NCI-H345 (cell line): ENCODE measurements around the gene NDUFAB1.
"Not testable (repeated sequence)": the region's sequence is repeated elsewhere in the genome, so short reads cannot be mapped to it uniquely, and the experiment has no call there.

Experiments used
- DNase-seq: peaks from one replicate; lab custom pipeline; 2025; lab: John Stamatoyannopoulos, UW

NDUFAB1 gene

DNA sequence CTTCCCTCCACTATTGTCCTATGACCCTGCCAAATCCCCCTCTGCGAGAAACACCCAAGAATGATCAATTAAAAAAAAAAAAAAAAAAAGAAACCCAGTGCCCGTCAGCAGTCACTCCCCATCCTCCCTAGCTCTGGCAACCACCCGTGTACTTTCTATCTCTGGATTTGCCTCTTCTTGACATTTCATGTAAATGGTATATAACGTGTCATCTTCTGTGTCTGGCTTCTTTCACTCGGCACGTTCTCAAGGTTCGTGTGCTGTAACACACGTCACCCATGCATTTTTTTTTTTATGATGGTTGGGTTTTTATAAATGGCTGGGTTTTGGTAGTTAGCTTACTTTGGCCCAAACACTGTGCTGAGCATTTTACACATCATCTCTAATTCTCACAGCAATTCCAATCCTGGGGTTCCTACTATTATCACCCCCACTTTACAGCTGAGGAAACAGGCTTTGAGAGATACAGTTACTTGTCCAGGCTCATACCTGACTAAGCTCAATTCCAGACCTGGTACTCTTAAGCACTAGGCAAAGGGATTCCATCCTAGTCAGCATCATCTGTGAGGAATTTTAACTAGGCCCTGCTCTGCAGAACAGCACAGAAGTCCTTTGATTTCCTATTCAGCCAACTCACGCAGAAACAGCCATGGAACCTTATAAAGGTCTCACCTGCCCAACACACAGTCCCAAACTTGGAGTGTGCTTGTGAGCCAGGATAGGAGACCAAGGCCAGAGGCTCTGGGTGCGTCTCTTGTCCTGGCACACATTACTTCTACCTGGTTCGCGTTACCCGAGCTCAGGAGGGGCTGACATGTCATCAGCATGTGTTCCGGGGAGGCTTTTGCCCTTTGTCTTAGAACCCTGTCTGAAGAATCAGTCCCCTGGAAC lies 11.7 kb downstream of the NDUFAB1 start:
- DNase-seq = no peak

DNA sequence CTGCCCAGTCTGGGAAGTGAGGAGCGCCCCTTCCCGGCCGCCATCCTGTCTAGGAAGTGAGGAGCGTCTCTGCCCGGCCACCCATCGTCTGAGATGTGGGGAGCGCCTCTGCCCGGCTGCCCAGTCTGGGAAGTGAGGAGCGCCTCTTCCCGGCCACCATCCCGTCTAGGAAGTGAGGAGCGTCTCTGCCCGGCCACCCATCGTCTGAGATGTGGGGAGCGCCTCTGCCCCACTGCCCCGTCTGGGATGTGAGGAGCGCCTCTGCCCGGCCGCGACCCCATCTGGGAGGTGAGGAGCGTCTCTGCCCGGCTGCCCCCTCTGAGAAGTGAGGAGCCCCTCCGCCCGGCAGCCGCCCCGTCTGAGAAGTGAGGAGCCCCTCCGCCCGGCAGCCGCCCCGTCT lies 12.8 kb downstream of the NDUFAB1 start:
- DNase-seq = not testable (repeated sequence)

DNA sequence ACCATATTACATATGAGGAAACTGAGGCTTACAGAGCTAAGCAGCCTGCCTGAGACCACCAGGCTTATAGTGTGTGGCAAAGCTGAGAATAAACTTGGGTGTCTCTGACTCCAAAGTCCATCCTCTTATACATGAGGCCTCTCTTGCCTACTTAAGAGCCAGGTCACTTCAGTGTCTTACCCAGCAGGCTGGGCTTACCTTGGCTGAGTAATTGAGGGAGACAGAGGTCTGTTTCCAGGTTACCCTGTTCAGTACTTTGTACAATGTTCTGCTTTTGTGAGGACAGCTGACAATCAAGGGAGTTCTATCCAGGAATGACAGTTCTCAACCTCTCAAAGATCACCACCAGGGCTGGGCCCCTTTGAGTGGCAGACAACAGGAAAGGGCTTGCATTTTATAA lies 14.4 kb downstream of the NDUFAB1 start:
- DNase-seq = no peak

DNA sequence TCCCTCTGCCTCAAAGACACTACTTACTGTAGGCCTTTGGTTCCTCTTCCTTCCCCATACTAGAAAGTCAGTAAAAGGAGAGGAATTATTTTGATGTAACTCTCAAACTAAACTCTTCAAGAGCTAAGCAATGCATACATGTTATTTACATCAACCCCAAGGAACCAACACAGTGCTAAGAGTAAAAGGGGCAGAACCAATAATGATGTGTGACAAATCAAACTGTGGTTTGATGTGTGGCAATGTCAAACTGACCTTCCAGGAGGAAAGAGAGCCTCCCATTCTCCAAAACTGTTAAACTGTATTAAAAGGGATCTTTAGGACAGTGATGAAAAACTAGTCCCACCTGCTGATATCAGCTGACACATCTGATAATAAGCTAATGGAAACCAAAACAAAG lies 15.7 kb downstream of the NDUFAB1 start:
- no peak for DNase-seq

DNA sequence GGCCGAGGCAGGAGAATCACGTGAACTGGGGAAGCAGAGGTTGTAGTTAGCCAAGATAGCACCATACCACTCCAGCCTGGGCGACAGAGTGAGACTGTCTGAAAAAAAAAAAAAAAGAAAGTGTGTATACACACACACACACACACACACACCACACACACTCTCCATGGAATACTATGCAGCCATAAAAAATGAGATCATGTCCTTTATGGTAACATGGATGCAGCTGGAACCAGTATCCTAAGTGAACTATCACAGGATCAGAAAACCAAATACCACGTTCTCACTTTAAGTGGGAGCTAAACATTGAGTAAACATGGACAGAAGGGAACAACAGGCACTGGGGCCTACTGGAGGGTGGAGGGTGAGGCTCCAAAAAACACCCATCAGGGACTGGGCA lies 16.7 kb downstream of the NDUFAB1 start:
- DNase-seq = no peak

DNA sequence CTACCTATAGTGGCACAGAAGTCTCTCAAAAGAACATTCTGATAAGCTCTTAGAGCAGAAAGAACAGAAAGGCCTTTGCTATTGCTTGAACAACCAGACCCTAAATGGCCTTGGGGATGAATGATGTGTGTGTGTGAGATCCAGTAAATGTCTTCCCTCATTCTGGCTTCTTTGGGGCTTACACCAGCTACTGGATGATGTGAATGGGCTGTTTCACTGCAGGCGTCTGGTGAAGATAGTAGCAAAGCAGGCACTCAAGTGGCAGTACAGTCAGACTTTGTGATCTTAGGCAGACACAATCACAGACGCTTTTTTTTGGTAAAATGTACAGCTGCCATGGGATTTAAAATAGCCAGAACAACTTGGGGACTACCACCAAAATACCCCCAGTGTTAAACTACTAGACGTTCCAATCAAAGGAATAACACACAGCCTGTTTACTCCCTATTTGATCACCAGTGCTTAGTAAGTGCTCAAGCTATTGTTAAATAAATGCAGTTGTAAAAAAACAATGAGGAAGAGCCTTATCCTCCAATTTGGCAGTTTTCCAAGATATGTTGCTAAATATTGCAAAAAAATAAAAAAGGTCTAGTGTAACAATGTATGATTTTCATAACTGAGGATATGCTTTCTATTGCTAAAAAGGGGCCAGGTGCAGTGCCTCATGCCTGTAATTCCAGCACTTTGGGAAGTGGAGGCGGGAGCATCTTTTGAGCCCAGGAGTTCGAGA lies 17.9 kb downstream of the NDUFAB1 start:
- no peak for DNase-seq

DNA sequence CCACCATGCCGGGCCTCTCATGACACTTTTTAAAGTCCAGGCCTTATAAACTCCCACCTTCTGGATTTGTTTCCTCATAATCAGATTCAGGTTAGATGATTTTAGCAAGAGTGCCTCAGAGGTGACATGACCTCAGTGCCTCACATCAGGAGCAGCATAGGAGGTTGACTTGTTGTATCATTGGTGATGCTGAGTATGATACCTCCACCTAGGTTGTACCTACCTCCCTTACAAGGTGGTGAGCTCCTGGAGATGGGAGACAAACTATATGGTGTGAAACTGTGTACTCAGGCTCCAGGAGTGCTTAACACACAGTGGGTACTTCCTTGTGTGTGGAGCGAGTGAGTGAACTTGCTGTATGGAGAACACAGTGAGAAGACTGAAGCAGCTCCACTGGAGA lies 18.6 kb downstream of the NDUFAB1 start:
- DNase-seq = no peak

DNA sequence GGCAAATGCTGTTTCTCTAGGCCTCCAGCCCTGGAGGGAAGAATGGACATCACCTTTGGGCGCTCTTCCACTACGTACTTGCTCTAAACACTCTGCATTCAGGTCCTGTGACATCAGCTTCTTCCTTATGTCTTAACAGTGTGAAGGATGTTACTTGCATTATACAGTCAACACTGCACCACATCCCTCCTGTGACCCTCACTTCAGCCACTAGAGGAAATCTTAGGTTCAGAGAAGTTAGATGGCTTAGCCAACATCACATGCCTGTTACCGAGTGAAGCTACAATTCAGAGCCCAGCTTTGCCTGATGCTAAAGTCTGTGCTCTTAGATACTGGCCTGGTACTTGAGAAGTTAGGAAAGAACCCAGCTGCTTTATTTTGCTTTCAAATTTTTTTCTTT lies 20.3 kb downstream of the NDUFAB1 start:
- no peak for DNase-seq

DNA sequence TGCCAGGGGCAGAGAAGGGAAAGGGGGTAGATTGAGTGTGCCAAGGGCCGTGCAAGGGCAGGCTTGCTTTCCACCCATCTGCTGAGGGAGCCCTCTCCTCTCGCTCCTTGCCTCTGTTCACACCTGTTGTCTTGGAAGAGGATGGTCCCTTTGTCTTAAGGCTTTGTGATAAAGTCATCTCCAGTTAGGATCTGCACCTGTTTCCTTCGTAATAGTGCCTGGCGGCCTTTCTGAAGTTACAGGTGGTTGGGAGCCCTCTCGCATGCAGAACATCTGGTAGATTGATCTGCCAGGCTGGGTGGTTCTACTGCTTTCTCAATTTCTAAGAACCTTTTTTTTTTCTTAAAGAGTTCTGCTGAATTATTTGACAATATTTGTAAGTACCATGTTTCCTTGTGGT lies 22.3 kb downstream of the NDUFAB1 start:
- no peak for DNase-seq

DNA sequence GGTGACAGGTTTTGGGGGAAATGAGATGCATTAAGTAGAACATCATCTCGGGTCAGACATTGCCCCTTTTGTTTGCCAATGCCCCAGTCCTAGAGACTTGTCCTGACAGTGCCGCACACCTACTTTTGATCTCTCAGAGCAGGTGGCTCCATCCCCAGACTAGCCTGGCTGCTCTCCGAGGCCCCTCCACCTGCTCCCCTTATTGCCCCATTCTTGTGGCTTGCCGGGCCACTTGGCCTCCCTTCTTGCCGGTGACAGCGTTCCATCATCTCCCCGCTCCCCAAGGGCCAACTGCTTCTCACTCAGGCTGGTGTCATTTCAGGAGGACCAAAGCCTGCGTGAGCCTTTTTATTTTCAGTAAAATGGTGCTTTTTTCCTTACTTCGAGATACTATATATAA lies 23.7 kb downstream of the NDUFAB1 start:
- DNase-seq = no peak

DNA sequence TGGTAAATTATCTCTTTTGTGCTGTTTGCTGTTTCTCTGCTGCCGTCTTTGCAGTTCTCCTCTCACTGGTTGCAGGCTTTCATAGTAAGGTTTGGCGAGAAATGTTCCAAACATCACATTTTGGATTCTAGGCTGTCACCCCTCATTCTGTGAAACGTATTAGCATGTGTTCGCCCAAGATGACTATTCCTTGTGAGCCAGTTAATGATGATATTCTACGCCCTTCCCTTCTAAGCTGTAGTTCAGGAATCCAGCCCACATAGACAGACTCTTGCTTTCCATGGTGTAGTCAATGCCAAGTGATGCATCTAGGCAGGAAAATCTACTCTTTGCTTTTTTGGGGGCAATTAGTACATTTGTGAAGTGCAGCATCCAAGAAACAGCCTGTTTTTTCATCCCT lies 24.2 kb downstream of the NDUFAB1 start:
- no peak for DNase-seq

DNA sequence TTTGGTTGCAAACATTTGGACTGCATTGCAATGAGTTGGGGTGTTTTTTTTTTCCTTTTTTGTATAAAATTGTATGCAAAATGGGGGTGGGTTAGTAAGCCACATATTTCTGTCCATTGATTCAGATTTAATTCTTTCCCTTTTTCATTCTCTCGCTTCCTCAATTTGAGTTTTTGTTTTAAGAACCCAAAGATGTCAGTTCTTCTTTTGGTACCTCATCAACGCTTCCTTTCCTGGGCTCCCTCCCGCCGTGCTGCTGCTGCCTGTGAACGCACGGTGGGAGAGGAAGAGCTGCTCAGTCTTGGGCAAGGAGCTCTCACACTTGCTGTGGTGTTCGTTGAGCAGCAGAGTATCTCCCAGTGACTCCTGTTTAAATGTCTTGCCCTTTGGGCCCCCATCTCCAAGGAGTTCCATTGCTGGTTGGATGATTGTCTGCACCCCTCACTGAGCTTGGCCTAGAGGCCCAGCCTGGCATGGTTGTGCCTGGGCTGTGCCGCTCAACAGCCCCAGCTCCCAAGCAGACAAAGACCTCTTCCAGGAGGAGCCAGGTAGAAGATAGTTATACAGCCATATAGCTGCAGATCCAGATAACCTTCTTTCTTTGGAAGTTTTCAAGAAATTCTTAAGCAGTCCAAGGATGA lies 25.0 kb downstream of the NDUFAB1 start:
- DNase-seq = no peak

DNA sequence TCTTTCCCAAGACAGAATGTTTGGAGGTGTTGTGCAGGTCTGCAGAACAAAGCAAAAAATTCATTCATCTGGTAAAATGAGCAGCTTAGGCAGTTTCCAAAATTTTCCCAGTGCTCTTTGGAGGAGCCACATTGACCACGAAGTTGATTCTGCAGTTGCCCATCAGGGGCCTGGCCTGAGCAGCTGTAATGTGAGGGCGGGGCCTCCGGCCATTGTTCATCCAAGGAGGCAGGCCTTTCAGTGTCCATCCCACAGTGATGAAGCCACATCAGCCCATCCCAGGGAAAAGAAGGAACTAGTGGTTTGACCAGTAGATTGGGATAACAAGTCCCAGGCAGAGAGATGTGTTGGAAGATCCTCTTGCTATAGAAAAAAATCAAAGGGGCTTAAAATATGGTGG lies 28.5 kb downstream of the NDUFAB1 start:
- DNase-seq = no peak

DNA sequence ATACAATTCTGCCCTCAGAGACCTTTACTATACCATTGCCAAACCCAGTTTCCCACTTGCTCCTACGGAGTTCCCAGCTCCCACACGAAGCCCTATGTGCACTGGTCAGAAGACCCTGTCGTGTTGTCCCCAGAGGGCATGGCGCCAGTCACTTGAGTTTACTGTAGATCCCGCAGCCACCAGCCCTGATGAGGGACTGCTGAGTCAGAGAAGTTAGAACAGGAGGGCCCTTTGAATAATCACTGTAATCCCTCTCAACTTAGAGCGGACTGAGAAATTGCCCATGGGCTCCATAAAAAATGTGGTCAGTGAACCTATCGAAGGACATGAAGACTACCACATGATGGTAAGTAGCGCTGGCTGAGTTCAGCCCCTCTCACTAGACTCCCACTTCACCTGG lies 29.4 kb downstream of the NDUFAB1 start:
- DNase-seq = no peak

DNA sequence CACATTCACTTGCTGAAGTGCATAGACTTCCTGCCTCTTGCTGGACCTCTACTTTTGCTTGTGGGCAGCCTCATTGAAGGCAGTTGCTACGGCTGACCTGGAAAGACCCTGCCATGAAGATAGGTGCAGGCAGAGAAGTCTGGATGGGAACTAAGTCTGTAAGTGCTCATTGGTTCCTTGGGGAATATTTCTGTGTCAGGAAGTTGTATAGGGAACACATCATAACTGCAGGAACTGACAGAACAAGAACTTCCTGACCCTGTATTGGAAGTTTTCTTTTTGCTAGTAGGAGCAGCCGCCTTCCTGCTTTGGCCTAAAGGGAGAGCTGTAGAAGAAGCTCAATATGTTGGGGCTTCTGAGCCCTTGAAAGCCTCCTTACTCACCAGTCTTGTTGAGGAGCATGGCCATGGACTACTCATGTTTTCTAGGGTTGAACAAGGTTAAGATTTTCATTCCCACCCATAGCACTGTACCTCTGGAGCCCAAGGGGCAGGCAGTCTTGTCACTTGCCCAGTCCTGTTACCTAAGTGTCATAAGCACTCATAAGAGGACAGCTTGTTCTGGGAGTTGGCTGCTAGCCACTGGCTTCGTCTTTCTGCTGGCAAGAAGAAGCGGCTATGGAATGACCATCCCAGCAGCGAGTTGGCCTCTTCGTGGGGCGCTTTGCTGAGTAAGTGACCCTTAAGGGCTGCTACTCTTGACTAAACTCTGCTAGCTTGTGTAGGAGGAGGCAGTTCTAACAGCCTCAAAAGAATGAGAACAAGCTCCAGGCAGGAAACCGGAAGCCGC lies 31.3 kb downstream of the NDUFAB1 start:
- no peak for DNase-seq

DNA sequence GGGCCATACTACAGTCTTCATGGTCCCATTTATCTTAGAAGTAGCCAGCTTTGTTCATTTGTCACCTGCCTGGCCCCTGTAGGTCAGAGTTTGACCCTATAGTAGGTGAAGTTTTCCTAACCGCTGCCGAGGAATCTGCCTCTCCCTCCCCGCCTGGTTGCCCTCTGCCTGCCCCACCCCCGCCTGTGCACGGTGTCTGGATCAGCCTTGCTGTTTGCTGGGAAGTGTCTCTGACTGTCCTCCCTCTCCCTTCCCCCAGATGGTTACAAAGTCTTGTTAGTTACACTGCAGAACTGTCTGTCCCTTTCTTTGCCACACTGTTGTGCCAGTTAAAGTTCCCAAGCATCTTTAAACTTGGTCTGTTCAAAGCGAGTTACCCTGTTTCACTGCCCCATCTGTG lies 32.9 kb downstream of the NDUFAB1 start:
- no peak for DNase-seq

DNA sequence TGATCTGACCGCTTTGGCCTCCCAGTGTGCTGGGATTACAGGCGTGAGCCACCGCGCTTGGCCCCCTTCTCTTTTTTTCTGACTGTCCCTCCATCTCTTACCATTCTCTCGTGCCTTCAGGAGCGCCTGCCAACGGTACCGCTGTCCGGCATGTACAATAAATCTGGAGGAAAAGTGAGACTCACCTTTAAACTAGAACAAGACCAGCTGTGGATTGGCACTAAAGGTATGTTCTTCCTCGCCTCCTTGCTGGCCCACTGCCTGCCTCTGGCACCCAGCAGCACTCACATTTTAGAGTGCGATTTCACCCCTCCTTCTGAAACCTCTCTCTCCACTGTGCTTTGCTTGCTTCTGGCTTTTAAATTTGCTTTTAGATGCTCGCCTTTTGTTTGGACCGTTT lies 33.6 kb downstream of the NDUFAB1 start:
- DNase-seq = no peak

DNA sequence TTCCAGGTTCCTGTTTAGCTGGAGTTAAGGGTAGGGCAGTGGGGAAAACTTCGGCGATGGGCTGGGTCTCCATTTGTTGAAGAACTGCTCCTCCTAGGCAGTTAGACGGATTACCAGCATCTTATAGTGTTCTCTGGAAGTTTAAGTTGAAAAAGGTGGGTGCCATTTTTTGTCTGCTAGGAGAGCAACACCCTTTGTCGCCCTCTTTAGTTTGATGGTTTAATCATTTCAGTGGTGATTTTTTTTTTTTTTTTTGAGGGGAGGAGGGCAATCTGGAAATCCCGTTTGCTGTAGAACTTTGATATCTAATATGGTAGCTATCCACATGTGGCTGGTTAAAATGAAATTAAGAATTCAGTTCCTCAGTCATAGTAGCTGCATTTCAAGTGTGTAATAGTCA lies 34.5 kb downstream of the NDUFAB1 start:
- DNase-seq = no peak

DNA sequence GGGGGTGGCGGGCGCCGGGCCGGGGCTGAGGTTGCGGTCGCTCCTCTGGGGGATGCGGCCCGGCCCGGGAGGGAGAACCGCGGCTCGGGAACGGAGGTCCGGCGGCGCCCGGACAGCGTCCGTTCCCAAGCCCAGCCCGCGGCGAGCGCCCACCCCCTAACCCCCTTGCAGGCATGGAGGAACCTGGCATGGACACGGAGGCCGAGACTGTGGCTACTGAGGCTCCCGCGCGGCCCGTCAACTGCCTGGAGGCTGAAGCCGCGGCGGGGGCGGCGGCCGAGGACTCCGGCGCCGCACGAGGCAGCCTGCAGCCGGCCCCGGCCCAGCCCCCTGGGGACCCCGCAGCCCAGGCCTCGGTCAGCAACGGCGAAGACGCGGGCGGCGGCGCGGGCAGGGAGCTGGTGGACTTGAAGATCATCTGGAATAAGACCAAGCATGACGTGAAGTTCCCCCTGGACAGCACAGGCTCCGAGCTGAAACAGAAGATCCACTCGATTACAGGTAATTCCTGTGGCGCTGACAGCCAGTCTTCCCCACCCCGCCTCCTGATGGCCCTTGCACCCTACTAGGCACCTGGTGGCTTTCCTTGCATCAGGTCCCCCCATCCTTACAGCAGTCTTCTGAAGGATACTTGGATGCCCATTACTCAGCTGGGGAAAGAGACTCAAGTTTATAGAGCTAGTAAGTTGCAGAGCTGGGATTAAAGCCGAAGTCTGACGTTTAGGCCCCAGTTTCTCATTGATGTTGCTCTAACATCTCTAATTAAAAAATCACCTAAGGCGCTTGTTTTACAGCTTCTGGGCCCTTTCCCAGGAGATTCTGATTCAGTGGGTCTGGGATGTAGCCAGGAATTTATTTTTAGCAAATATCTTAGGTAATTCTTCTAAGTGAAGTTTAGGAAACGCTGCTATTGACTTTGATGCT lies 38.1 kb downstream of the NDUFAB1 start:
- DNase-seq = no peak

DNA sequence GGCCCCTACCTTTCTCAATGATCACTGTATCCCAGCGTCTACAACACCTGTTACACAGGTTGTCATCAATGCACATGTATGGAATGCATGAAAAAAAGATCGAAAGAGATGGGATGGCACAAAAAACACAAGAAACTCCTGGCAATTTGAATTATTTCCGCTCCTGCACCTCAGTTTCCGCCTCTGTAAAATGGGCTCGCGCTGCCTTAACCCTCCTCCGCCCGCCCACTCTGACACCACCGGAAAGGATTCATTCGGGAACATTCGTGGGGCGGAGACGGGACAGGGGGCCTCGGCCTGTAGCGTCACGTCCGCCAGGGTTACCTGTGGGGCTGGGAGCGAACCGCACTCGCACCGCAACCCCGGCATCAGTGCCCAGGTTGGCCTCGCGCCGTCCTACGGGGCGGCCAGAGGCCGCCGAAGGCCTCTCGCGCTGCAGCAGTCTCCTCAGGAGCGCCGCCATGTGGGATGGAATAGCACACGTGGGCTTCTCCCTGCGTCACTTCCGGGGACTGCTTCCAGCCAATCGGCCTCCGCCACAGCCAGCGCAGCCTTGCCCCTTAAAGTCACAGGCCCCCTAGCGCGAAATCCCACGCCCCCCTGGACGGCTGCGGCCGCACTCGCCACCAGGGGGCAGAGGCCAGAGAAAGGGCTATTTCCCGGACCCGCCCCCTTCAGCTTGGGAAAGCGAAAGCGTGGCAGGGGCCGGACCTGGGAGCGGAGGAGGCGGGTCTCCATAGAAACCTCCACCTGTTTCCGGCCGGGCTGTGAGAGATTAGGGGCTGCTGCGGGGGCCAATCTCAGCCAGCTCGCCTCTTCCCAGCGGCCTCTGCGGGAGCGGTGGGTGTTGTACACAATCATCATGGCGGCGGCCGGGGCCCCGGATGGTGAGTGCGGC lies 39.0 kb downstream of the NDUFAB1 start, which contains the start of the genes EARS2 and UBFD1:
TSS of gene EARS2 (minus strand) at position 470 of the 898 bp plus-strand sequence. CDS start at position 463, 7 bp downstream.
TSS of gene UBFD1 (plus strand) at position 847 of the 898 bp plus-strand sequence. CDS start at position 863, 16 bp downstream.
- DNase-seq = peak; percentile 100
